Hematopoietic multipotent progenitor cell treated with erythropoietin and hydrocortisone succinate and interleukin-3 and kit ligand, for 4 days (in vitro differentiated cells): Measurements from ENCODE around the gene DUSP22.
A peak's percentile ranks its signal among the peaks of the same experiment; 100 is the strongest.
"Not testable (repeated sequence)": the region's sequence is repeated elsewhere in the genome, so short reads cannot be mapped to it uniquely, and the experiment has no call there.

ENCODE experiments used
- DNase-seq: peaks from one replicate; pipeline ENCODE4 v3.0.0-alpha.2; 2015

The DUSP22 gene

GRCh38 chr6:280775-281468 lies 11.4 kb upstream of the DUSP22 start:
- no peak for DNase-seq

DNA sequence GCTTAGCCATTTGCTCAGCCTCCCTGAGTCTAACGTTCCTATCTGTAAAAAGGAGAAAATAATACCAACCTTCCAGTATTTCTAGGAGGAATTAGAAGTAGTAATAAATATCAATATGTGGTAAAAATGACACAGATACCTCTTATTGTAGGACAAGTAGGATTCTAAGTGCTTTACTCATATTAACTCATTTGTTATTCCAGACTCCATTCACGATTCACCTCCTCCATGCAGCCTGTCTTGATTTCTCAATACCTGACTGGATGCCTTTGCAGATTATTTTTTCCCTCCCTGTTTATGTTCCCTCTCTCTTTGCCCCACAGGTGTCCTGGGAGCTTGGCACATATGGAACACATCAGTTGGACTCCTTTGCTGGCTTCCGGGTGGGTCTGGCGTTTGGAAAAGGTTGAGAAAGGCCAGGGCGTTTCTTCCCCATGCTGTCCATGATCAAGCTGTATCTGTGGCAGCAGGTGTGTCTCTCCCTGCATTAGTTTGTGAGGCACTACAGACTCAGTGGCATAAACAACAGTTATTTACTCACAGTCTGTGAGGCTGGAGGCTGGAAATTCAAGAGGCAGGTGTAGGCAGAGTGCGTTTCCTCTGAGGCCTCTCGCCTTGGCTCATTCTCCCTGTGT lies 10.7 kb upstream of the DUSP22 start:
- DNase-seq, result no peak

- no peak for DNase-seq
These were observed 10.0 kb upstream of the DUSP22 start for GRCh38 chr6:282177-282866.

DNA sequence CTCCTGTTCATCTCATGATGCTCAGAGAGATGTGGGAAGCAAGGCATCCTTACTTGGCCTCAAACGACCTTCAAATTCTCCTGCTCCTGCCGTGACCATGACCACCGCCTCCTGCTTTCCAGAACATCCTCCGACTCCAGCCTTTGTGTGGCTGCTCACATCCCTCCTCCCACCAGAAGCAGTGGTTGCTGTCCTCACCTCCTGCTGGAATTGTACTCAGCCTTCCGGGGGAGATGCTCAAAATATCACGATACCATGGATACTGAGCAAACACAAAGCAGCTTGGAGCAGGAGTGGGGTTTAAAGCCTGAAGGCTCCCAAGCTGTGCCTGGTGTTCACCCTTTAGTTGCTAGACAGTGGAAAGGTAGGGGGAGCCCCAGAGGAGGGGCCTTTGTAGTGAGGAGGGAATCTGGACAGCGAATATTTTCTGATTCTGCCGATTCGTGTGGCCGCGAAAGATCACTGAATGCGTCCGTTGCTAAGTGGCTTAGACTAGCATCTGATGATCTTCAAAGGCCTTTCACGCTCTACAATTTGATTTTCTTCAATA lies 9.3 kb upstream of the DUSP22 start:
- no peak for DNase-seq

- no peak for DNase-seq
These were observed 7.8 kb upstream of the DUSP22 start for GRCh38 chr6:284486-284885.

DNA sequence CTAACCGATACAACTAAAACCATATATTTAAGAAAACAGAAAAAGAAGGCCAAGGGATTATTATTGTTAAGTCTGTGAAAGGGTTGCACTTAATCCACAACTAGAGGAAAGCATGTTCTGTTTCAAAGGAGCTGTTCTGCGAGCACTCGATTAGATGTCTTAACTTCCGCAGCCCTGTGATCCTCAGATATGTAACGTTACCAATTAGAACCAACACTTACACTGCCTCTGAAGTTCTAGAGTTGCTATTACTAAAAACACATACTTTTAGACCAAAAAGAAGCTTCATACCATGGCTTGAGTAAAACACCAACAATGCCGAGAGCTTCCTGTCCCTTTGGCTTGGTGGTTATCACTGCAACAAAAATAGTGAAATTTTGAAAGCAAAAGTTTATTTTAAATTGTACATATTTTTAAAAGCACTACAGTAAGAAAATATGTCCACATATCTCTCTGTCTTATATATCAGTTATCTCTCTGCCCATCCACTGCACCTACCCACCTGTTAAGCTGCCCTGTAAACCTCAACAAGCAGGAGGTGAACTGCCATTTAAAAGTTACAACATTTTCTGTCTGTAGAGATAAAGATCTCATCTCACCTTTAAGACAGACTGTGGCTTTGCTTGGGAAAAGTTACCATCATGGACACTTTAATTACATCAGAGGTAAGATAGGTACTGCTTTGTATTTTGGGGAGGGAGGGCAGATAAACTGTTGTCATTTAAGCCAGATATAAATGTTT lies 7.1 kb upstream of the DUSP22 start:
- DNase-seq, result peak; percentile 55

GRCh38 chr6:285902-286301 lies 6.4 kb upstream of the DUSP22 start:
- DNase-seq, result not testable (repeated sequence)

DNA sequence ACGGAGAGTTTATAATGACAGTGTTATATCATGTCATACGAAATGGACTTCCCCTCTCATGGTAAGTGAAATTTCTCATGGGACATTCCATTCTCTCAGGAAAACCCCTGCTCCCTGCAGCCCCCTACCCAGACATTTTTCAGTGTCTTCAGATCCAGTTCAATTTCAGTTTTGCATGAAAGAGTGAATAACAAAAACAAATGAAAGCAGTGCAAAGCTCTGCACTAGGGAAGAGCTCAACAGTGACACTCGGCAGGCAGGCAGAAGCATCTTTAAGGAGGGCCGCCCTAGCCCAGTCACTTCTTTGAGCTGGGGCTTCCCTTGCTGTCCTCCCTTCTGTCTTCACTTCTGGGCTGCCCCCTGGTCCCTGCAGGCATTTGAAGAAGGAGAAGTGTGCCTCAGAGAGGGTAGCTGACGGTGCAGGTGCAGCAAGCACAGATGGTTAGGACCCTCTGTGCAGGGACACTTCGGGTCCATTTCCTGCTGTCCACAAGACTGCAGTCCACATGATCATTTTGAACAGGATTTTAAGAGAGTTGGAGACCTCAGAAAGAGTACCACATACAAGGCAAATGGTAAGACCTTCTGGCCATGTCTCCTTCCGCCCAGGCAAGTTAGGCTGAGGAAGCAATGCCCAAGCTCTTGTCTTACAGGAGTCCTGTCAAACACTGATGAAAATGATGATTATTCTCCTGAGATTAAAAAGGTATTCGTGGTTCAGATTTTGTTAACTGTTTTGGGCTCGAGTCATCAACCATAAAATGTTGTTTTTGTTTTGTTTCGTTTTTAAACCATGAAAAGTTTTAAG lies 5.4 kb upstream of the DUSP22 start:
- no peak for DNase-seq

DNA sequence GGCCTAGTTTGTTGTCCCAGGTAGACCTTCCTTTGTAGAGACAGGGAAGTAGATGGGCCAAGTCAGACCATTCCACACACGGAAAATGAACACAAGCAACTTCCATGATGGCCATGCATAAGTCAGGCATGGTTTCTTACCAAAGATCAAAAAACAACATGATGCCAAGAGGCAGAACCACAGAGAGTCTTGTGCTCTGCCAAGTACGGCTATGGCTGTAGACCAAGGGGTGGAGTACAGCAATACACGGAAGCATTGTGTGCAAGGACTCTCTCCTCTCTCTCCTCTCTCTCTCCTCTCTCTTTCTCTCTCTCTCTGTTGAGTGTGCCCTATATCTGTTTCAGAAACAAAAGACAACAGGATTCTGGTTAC lies 4.8 kb upstream of the DUSP22 start:
- DNase-seq, result no peak

DNA sequence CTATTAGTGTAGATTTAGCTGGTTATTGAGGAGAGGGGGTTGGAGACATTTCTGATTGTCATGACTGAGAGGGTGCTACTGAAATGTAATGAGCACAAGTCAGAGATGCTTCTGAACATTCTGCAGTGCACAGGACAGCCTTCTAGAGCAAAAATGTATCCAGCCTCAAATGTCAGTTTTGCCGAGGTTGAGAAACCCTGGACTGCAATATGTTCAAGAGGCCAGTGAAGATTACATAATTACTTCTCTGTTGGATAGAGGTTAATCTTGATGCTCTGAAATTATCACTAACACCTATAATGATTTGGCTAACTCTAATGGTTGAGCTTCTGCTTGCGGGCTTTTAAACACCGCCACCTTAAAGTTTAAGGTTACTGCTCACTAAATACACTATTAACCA lies 3.4 kb upstream of the DUSP22 start:
- DNase-seq, result no peak

GRCh38 chr6:290111-290922 lies 2.0 kb upstream of the DUSP22 start:
- no peak for DNase-seq

- no peak for DNase-seq
These were observed 1.0 kb upstream of the DUSP22 start for GRCh38 chr6:291204-291696.

DNA sequence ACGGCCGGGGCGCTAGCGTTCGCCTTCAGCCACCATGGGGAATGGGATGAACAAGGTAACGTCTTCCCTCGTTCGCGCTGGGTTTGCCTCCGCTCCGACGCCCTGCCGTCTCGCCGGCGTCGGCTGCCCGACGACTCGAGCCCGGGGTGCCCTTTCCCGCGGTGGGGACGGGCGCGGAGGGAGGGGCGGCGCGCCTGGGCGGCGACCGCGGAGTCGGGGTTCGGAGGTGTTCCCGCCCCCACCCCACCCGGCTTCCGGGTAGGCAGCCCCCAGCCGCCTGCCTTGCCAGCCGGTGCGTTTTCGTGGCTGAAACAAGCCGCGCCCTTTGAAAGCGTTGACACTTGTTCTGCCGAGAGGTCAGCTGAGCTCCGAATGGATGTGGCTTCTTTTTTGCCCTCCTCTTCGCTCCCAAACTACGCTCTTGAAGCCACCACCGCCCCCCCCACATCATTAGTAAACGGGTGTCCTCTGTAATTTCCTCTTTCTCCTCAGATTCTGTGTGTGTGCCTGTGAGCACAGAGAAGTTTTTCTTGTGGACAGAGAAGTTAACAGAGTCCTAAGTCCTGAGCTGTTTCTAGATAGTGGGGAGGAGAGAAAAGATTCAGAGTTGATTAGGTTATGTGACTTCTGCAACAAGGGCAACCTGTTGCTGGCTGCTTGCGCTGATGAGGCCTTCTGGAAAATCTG lies 362 bp downstream of the DUSP22 start:
- DNase-seq, result peak; percentile 91

- DNase-seq, result peak; percentile 32
These were observed 1.2 kb downstream of the DUSP22 start for GRCh38 chr6:293193-294174.

- no peak for DNase-seq
These were observed 2.6 kb downstream of the DUSP22 start for GRCh38 chr6:294656-295565.

DNA sequence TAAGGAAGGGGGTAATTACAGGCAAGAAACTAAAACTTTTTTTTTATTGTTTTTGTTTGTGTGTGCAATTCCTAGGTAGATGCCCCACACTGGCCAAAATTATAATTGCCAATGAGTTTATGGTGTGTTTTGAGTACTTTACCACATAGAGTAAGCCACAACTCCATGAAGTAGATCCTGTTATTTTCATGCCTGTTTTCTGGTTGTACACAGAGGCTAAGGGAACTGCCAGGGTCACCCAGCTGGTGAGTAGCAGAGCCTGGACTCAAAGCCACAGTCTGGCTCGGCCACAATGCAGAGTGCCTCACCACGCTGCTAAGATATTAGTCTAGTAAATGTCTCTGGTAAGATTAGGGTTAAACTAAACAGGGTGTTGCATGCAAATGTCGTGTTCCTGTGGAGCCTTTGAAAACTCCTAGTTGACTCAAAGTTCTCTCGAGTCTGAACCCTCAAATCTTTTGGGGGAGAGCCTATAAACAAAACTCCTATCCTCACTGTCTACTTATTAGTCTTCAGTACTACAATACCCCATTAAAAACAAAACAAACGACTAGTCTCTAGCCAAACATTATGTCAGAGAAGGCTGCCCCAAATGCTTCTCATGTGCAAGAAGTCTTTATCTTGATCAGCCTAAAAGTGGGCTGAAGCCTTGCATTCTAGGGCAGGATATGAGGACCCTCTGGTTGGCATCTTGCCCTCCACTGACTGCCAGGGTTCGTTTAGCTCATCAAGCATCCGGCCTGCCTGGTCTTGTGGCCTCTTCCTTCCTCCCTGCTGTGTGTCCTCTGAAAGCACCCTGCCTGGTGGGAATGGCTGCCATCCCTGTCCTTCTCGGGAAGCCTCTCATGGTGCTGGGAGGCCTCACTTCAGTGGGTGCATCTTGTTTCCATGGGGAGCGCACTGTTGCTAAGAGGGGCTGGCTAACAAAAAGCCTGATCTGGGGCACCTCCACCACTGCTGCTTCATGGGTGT lies 4.2 kb downstream of the DUSP22 start:
- DNase-seq, result peak; percentile 80
